Upper lobe of right lung (tissue), 1 donor: ENCODE results near the gene SHB. TPM values are rescaled to one million over a fixed set of nuclear protein-coding genes. Genes with fewer than 3 reads are reported as not detected.

Experiments used
- ATAC-seq: fragments of 200-7000 bp; cut with Tn5 transposase; one replicate; pipeline ENCODE4 v1.9.1; 2020; ENCODE audit warnings: mild to moderate bottlenecking, moderate library complexity
- DNase-seq: peaks from one replicate; pipeline ENCODE4 v3.0.0-alpha.2; 2020
- H3K27ac ChIP-seq: fragments of 200-600 bp; one replicate; pipeline ENCODE4 v1.8.0; 2022
- H3K27me3 ChIP-seq: fragments of 200-600 bp; one replicate; pipeline ENCODE4 v1.8.0; 2022; ENCODE audit warnings: mild to moderate bottlenecking
- H3K36me3 ChIP-seq: fragments of 200-600 bp; one replicate; pipeline ENCODE4 v1.8.0; 2022
- H3K4me1 ChIP-seq: fragments of 200-600 bp; one replicate; pipeline ENCODE4 v1.8.0; 2022
- H3K4me3 ChIP-seq: fragments of 200-600 bp; one replicate; pipeline ENCODE4 v1.8.0; 2022; ENCODE audit warnings: mild to moderate bottlenecking
- H3K9me3 ChIP-seq: fragments of 200-600 bp; one replicate; pipeline ENCODE4 v1.8.0; 2022
- intact Hi-C: fragments of 100-400 bp; cut with DNase I; formaldehyde crosslinking; loops from one replicate; pipeline ENCODE4 v1.11.0; 2022
- total RNA-seq: library from RNA; stranded (reverse); fragmentation: NEBNext Ultra II Directional; extraction: Animal tissue kit (Norgen Biotek cat#: 25700); gene quantifications from one replicate; pipeline ENCODE4 v1.2.1, GENCODE V29; 2021
- TF ChIP-seq, protein P1 (sequence below): fragments of 200-600 bp; IDR thresholded peaks from one replicate; pipeline ENCODE4 v1.8.0; 2022; ENCODE audit warnings: antibody characterized with exemption
- donor health status: DM: no; HTN: yes; CAD: no; lungs with severe emphysema.

SHB gene
- total RNA-seq, 1 donor from 2014 or later, result 33.4 TPM

DNA sequence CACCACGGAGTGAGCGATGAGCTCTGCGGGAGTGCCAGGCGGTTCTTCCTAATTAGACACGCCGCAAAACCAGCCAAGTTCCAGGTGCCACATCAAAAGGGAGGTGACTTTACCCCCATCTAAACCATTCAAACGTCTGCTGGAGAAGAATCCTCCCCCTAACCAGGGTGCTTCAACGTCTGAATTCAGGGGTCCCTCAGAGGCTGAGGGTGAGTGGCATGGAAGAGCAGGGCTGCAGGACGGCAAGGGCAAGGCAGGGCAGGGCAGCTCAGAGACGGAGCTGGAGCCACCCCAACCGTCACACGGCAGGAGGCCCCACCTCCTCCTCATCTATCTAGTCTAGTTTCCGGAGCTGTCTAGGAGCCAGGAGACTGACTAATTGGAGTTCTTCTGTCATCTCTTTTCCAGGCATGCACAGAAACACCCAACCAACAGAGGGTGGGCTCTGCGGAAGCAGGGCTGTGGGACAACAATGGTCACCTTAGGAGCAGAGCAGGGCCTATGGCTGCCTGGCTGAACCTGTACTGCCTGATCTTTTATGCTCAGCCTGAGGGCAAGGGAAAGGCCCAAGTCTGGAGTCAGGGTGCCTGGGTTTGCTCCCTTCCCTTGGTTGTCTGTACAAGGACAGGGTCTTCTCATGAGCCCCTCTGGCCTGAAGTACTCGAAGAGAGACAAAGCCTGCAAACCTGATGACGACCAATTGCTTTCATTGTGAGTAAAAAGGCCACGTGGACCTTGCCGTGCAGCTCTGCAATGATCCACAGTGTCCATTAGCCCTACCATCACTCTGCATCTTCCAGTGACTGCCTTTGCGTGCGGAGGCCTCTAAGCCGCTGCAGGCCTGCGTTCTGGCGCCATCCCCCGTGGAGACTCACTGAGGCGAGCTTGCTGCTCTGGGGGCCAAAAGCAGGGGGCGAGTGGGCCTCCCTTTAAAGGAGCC, 84.1 kb downstream of the SHB start:
- DNase-seq, result peak; percentile 56
- Histone ChIP-seq H3K36me3 (no peaks in the 10 kb centered on the region), H3K9me3 (no peaks in the 10 kb centered on the region), H3K4me1 (peaks cover 17% of the 10 kb centered on the region), H3K4me3 (no peak overlapping the region), H3K27me3 (no peaks in the 10 kb centered on the region), H3K27ac (no peak overlapping the region)
- peak; percentile 55 for ATAC-seq
- TF ChIP-seq, protein P1, sequence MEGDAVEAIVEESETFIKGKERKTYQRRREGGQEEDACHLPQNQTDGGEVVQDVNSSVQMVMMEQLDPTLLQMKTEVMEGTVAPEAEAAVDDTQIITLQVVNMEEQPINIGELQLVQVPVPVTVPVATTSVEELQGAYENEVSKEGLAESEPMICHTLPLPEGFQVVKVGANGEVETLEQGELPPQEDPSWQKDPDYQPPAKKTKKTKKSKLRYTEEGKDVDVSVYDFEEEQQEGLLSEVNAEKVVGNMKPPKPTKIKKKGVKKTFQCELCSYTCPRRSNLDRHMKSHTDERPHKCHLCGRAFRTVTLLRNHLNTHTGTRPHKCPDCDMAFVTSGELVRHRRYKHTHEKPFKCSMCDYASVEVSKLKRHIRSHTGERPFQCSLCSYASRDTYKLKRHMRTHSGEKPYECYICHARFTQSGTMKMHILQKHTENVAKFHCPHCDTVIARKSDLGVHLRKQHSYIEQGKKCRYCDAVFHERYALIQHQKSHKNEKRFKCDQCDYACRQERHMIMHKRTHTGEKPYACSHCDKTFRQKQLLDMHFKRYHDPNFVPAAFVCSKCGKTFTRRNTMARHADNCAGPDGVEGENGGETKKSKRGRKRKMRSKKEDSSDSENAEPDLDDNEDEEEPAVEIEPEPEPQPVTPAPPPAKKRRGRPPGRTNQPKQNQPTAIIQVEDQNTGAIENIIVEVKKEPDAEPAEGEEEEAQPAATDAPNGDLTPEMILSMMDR, result no peak
- intact Hi-C loops, result no loop called here

DNA sequence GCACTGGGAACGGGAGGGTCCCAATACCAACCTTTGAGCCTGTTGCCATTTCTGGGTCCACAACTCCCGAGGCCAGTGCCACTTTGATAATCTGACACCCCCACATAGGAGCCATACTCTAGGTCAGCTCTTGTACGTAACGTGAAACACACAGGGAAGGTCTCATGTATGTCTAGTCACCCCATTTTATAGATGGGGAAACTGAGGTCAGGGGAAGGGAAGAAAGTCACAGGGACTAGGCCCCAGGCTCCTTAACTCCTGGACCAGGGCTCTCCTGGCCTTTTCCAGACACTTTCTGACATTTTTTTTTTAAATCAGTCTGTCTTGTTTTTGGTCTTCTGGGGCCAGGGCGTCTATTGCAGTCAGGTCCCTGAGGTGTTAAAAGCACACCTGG, 84.8 kb downstream of the SHB start:
- ATAC-seq (no peak), DNase-seq (peak; percentile 32)
- H3K4me3 ChIP-seq, result no peak overlapping the region
- H3K9me3 ChIP-seq, result no peaks in the 10 kb centered on the region
- H3K27me3 ChIP-seq, result no peaks in the 10 kb centered on the region
- H3K4me1 ChIP-seq, result peaks cover 11% of the 10 kb centered on the region
- TF ChIP-seq, protein P1, result no peak
- intact Hi-C loops, result no loop called here
- no peaks in the 10 kb centered on the region for H3K36me3 ChIP-seq
- no peak overlapping the region for H3K27ac ChIP-seq

DNA sequence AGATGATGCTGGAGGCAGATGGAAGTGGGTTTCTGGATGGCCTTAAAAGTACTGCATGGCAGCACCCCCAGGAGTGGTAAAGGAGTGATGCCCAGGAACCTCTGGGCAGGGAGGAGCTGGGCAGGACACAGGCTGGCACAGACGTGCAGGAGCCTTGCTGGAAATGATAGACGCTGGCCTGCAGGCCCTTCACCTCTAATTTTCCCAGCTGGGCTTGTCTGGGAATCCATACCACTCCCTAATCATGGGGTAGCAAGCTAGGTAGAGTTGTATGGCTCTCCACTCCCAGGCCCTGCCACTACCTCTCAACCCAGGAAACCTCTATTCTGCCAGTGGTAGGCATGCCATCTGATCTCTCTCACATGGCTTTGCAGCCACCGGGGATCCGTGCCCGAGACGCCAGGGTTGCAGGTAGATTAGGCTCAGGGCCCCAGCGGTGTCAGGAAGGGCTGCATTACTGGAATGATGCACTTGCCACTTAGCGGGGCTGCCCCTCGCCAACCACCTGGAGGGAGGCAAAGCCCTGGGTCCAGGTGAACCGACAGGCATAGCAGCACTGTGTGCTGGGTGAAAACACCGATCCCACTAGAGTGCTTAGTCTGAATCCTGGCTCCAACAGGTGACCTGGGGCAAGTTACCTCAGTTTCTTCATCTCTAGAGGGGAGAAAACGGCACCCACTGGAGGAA, 85.5 kb downstream of the SHB start:
- intact Hi-C loops, result no loop called here
- Histone ChIP-seq H3K27ac (no peak overlapping the region), H3K9me3 (no peaks in the 10 kb centered on the region), H3K4me1 (peaks cover 8% of the 10 kb centered on the region), H3K27me3 (no peaks in the 10 kb centered on the region), H3K36me3 (no peaks in the 10 kb centered on the region), H3K4me3 (no peak overlapping the region)
- ATAC-seq (no peak), DNase-seq (peak; percentile 57)
- TF ChIP-seq, protein P1, result no peak

DNA sequence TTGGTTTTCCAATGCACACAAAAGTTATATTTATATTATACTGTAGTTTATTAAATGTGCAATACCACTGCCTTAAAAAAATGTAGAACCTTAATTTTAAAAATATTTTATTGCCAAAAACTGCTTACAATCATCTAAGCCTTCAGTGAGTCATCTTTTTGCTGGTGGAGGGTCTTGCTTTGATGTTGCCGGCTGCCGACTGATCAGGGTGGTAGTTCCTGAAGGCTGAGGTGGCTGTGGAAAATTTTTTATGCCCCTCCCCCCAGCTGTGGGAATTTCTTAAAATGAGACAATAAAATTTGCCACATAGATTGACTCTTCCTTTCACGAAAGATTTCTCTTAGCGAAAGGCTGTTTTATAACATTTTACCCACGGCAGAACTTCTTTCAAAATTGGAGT, 89.2 kb downstream of the SHB start:
- TF ChIP-seq, protein P1, result no peak
- DNase-seq (no peak), ATAC-seq (no peak)
- no peaks in the 10 kb centered on the region for H3K27me3 ChIP-seq
- no peaks in the 10 kb centered on the region for H3K9me3 ChIP-seq
- no peak overlapping the region for H3K27ac ChIP-seq
- no peaks in the 10 kb centered on the region for H3K36me3 ChIP-seq
- intact Hi-C loops, result no loop called here
- H3K4me3 ChIP-seq, result no peak overlapping the region
- peaks cover 4% of the 10 kb centered on the region for H3K4me1 ChIP-seq

DNA sequence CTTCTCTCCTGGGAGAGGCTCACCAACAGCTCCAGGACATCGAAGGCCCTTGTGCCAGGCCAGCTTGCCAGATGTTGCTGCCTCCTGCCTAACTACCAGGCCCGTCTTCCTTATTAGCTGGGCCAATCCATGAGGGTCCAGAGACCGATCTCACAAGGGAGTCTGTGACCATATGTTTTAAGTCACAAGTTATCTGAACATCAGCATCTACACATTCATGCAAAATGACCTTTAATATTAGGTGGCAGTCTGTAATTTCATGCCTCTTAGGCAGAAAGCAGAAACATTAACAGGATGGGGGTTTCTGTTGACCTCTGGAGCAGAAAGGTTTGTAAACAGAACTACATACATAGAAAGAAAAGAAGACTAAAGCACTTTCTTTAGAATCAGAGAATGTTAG, 90.0 kb downstream of the SHB start:
- intact Hi-C loops, result no loop called here
- Histone ChIP-seq H3K27me3 (no peaks in the 10 kb centered on the region), H3K4me1 (peaks cover 3% of the 10 kb centered on the region), H3K9me3 (no peaks in the 10 kb centered on the region), H3K4me3 (no peak overlapping the region), H3K27ac (no peak overlapping the region), H3K36me3 (peaks cover 7% of the 10 kb centered on the region)
- DNase-seq (no peak), ATAC-seq (no peak)
- TF ChIP-seq, protein P1, result no peak
